GM12873 (cell line): Measurements from ENCODE around the gene S100A2.

Experiments used
- CTCF ChIP-seq: IDR thresholded peaks from 2 replicates; pipeline ENCODE4 v1.5.1; 2012; ENCODE audit warnings: low read depth, mild to moderate bottlenecking, moderate library complexity, low read length, control low read depth; ENCODE audit not compliant: insufficient read depth; ENCODE audit errors: missing control alignments

S100A2 gene

GRCh38 chr1:153525088-153525728, 40.4 kb downstream of the S100A2 start:
- TF ChIP-seq CTCF, result no peak

- TF ChIP-seq CTCF, result no peak
These were observed 44.7 kb downstream of the S100A2 start for GRCh38 chr1:153520818-153521476.

- no peak for TF ChIP-seq CTCF
These were observed 46.4 kb downstream of the S100A2 start for GRCh38 chr1:153519242-153519641.

GRCh38 chr1:153515504-153516394, 49.9 kb downstream of the S100A2 start:
- no peak for TF ChIP-seq CTCF

GRCh38 chr1:153513666-153514065, 52.0 kb downstream of the S100A2 start:
- TF ChIP-seq CTCF, result no peak

GRCh38 chr1:153513023-153513422, 52.6 kb downstream of the S100A2 start:
- TF ChIP-seq CTCF, result no peak
